HG02884 (cell line): Measurements from ENCODE around the gene SLC7A14.

Source experiments
- ATAC-seq: cut with Tn5 transposase; IDR thresholded peaks from one replicate; pipeline ENCODE4 v1.9.1; 2021; ENCODE audit warnings: mild to moderate bottlenecking, moderate library complexity; ENCODE audit not compliant: unreplicated experiment

SLC7A14 gene

GRCh38 chr3:170585937-170586310, at the start of gene SLC7A14:
Gene SLC7A14, minus strand, starts transcription at chr3:170586075. Its CDS starts 59,139 bp downstream, at chr3:170526936.
- no peak for ATAC-seq

- no peak for ATAC-seq
Measured at GRCh38 chr3:170635385-170635735, 49.5 kb upstream of the SLC7A14 start.

- ATAC-seq: peak; percentile 74
Measured at GRCh38 chr3:170634663-170635384, 48.9 kb upstream of the SLC7A14 start.

- ATAC-seq: no peak
Measured at GRCh38 chr3:170633573-170633972, 47.7 kb upstream of the SLC7A14 start.

GRCh38 chr3:170632780-170633179, 46.9 kb upstream of the SLC7A14 start:
- ATAC-seq: peak; percentile 74

GRCh38 chr3:170631755-170632488, 46.0 kb upstream of the SLC7A14 start:
- no peak for ATAC-seq

- no peak for ATAC-seq
Measured at GRCh38 chr3:170623524-170623923, 37.6 kb upstream of the SLC7A14 start.

GRCh38 chr3:170622369-170623159, 36.7 kb upstream of the SLC7A14 start:
- no peak for ATAC-seq

- no peak for ATAC-seq
Measured at GRCh38 chr3:170621256-170621655, 35.4 kb upstream of the SLC7A14 start.

- ATAC-seq: no peak
Measured at GRCh38 chr3:170614214-170614966, 28.5 kb upstream of the SLC7A14 start.

GRCh38 chr3:170611751-170612150, 25.9 kb upstream of the SLC7A14 start:
- no peak for ATAC-seq

GRCh38 chr3:170610321-170610884, 24.5 kb upstream of the SLC7A14 start:
- peak; percentile 83 for ATAC-seq

GRCh38 chr3:170608475-170608874, 22.6 kb upstream of the SLC7A14 start:
- ATAC-seq: no peak

- ATAC-seq: no peak
Measured at GRCh38 chr3:170606675-170607074, 20.8 kb upstream of the SLC7A14 start.

GRCh38 chr3:170605490-170605889, 19.6 kb upstream of the SLC7A14 start:
- ATAC-seq: no peak

GRCh38 chr3:170603770-170604510, 18.1 kb upstream of the SLC7A14 start:
- no peak for ATAC-seq

- ATAC-seq: no peak
Measured at GRCh38 chr3:170602556-170602955, 16.7 kb upstream of the SLC7A14 start.

GRCh38 chr3:170600005-170600624, 14.2 kb upstream of the SLC7A14 start:
- ATAC-seq: no peak

- no peak for ATAC-seq
Measured at GRCh38 chr3:170599091-170599490, 13.2 kb upstream of the SLC7A14 start.
